HEK293 (cell line): ENCODE data around the gene FNIP1.

ENCODE experiments used
- CTCF ChIA-PET: fragments of 350-600 bp; formaldehyde crosslinking; extraction: SDS; loops from one replicate; lab custom pipeline; 2021; ENCODE audit warnings: antibody characterized with exemption; lab: Yijun Ruan, JAX
- POLR2A ChIA-PET: fragments of 300-600 bp; formaldehyde crosslinking; extraction: SDS; loops from one replicate; lab custom pipeline; 2020; ENCODE audit warnings: antibody characterized with exemption, inconsistent platforms; lab: Yijun Ruan, JAX
- H3K27ac ChIP-seq: fragments of 200-500 bp; sonication (Bioruptor generic); 2 replicates; pipeline ENCODE4 v1.5.1; 2014; ENCODE audit warnings: low read depth, low read length, control low read depth, inconsistent platforms; ENCODE audit errors: extremely low read depth
- H3K36me3 ChIP-seq, 2 experiments: fragments of 200-500 bp in 1 of 2; sonication (Bioruptor generic) in 1 of 2; 1 replicate in 1 of 2; 2 replicates in 1 of 2; pipeline ENCODE4 v1.5.1; 2014 to 2017; ENCODE audit warnings: inconsistent platforms in 2 of 2, low read length in 2 of 2; ENCODE audit not compliant: control insufficient read depth in 2 of 2, insufficient read depth in 1 of 2
- H3K4me1 ChIP-seq: fragments of 200-500 bp; sonication (Bioruptor generic); 2 replicates; pipeline ENCODE4 v1.5.1; 2014; ENCODE audit warnings: mild to moderate bottlenecking, low read length, inconsistent platforms; ENCODE audit not compliant: control insufficient read depth, insufficient read depth
- H3K4me3 ChIP-seq: 2 replicates; pipeline ENCODE4 v1.5.1; 2011; ENCODE audit warnings: low read depth, mild to moderate bottlenecking, control low read depth, low read length, moderate library complexity
- H3K9me3 ChIP-seq: fragments of 200-500 bp; sonication (Bioruptor generic); 2 replicates; pipeline ENCODE4 v1.5.1; 2014; ENCODE audit warnings: low read depth, low read length, inconsistent platforms; ENCODE audit not compliant: control insufficient read depth, insufficient read depth
- GLIS1 ChIP-seq: fragments of 450-650 bp; formaldehyde crosslinking; IDR thresholded peaks from 2 replicates; pipeline ENCODE4 v1.5.1; 2016; ENCODE audit warnings: missing biosample characterization, missing genetic modification characterization
- HIC1 ChIP-seq: fragments of 450-650 bp; formaldehyde crosslinking; IDR thresholded peaks from 2 replicates; pipeline ENCODE4 v1.5.1; 2016; ENCODE audit warnings: missing biosample characterization, missing genetic modification characterization
- MEIS1 ChIP-seq: sonication (generic); formaldehyde crosslinking; IDR thresholded peaks from 2 replicates; pipeline ENCODE4 v1.8.1; 2022; ENCODE audit warnings: missing genetic modification reagents, mild to moderate bottlenecking, borderline replicate concordance
- PBX3 ChIP-seq: sonication (generic); formaldehyde crosslinking; IDR thresholded peaks from 2 replicates; pipeline ENCODE4 v1.8.1; 2022; ENCODE audit warnings: mild to moderate bottlenecking, moderate library complexity, missing genetic modification reagents
- TRIM28 ChIP-seq: IDR thresholded peaks from 2 replicates; pipeline ENCODE4 v1.6.1; 2011; ENCODE audit warnings: low read length, control low read depth, borderline replicate concordance
- ZBTB10 ChIP-seq: fragments of 450-650 bp; formaldehyde crosslinking; IDR thresholded peaks from 2 replicates; pipeline ENCODE4 v1.5.1; 2016; ENCODE audit warnings: missing biosample characterization, missing genetic modification characterization
- ZBTB11 ChIP-seq: fragments of 450-650 bp; formaldehyde crosslinking; conservative IDR thresholded peaks from 2 replicates; pipeline ENCODE4 v1.5.1; 2016; ENCODE audit warnings: low read depth, missing biosample characterization, missing genetic modification characterization
- ZNF146 ChIP-seq: fragments of 450-650 bp; formaldehyde crosslinking; IDR thresholded peaks from 2 replicates; pipeline ENCODE4 v1.5.1; 2016; ENCODE audit warnings: missing biosample characterization, missing genetic modification characterization
- ZNF221 ChIP-seq: fragments of 450-650 bp; formaldehyde crosslinking; IDR thresholded peaks from 2 replicates; pipeline ENCODE4 v1.5.1; 2017; ENCODE audit warnings: missing biosample characterization, missing genetic modification characterization, borderline replicate concordance
- ZNF223 ChIP-seq: fragments of 450-650 bp; formaldehyde crosslinking; IDR thresholded peaks from 2 replicates; pipeline ENCODE4 v1.5.1; 2016; ENCODE audit warnings: missing biosample characterization, missing genetic modification characterization
- ZNF266 ChIP-seq: fragments of 450-650 bp; formaldehyde crosslinking; IDR thresholded peaks from 2 replicates; pipeline ENCODE4 v1.5.1; 2016; ENCODE audit warnings: missing biosample characterization, missing genetic modification characterization, low read depth
- ZNF324 ChIP-seq: fragments of 450-650 bp; formaldehyde crosslinking; IDR thresholded peaks from 2 replicates; pipeline ENCODE4 v1.5.1; 2016; ENCODE audit warnings: missing biosample characterization, missing genetic modification characterization
- ZNF664 ChIP-seq: fragments of 450-650 bp; formaldehyde crosslinking; IDR thresholded peaks from 2 replicates; pipeline ENCODE4 v1.5.1; 2016; ENCODE audit warnings: missing biosample characterization, missing genetic modification characterization
- TF ChIP-seq, protein P1 (sequence below): fragments of 450-650 bp; formaldehyde crosslinking; IDR thresholded peaks from 2 replicates; pipeline ENCODE4 v1.5.1; 2016; ENCODE audit warnings: missing biosample characterization, missing genetic modification characterization
- TF ChIP-seq, protein P2 (sequence below): fragments of 450-650 bp; formaldehyde crosslinking; IDR thresholded peaks from 2 replicates; pipeline ENCODE4 v1.5.1; 2016; ENCODE audit warnings: missing biosample characterization, missing genetic modification characterization
- TF ChIP-seq, protein P3 (sequence below): fragments of 450-650 bp; IDR thresholded peaks from 2 replicates; pipeline ENCODE4 v1.5.1; 2018; ENCODE audit warnings: missing biosample characterization, mild to moderate bottlenecking, missing genetic modification characterization

Gene FNIP1

DNA sequence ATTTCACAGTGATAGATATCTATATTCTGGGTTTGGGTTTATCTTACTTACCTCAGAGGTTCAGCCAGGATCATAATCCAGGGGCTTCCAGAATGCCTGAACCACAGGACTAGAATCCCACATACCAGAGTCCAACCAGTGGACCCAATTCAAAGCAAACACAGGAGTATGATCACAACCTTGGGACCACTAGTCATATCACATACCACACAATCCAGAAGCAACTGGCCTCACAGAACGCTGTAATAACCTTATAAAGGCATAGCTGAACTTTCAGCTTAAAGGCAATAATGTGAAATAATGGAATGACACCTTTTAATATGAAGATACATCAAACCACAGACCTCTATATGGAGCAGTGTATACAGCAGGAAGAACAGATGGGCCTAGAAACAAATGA, 187.0 kb downstream of the FNIP1 start (continued):
- no peak for TF ChIP-seq ZBTB11 (tag by site-specific recombination)
- no peak for TF ChIP-seq ZNF223 (tag by site-specific recombination)
- no peak for TF ChIP-seq GLIS1 (tag by site-specific recombination)

DNA sequence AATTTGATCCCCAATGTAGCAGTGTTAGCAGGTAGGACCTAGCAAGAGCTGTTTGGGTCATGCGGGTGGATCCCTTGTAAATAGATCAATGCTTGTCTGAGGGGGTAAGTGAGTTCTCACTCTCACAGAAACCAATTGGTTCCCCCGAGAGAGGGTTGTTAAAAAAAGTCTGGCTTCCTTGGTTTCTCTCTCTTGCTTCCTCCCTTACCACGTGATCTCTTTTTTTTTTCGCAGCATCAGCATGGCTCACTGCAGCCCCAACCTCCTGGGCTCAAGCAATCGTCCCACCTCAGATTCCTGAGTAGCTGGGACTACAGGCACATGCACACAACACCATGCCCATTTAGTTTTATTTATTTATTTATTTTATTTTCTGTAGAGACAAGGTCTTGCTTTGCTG, 188.2 kb downstream of the FNIP1 start:
- Histone ChIP-seq H3K27ac (no peak overlapping the region), H3K36me3 (no peaks in the 10 kb centered on the region), H3K4me1 (peaks cover 13% of the 10 kb centered on the region), H3K4me3 (no peak overlapping the region), H3K9me3 (no peaks in the 10 kb centered on the region)
- CTCF ChIA-PET: interaction anchor here (1.2 kb wide), 1 partner anchor 454 kb away, joined by 4 read pairs; no protein-coding TSS in a partner anchor
- POLR2A ChIA-PET: no interaction called here
- TF ChIP-seq GLIS1 (tag by site-specific recombination) (no peak), HIC1 (no peak), PBX3 (no peak), MEIS1 (CRISPR knock-in tag) (no peak), ZBTB10 (tag by site-specific recombination) (no peak), ZNF266 (tag by site-specific recombination) (no peak), TRIM28 (no peak), ZNF324 (no peak), ZNF146 (tag by site-specific recombination) (no peak), ZNF221 (no peak), ZNF664 (tag by site-specific recombination) (no peak)
- TF ChIP-seq, protein P1, sequence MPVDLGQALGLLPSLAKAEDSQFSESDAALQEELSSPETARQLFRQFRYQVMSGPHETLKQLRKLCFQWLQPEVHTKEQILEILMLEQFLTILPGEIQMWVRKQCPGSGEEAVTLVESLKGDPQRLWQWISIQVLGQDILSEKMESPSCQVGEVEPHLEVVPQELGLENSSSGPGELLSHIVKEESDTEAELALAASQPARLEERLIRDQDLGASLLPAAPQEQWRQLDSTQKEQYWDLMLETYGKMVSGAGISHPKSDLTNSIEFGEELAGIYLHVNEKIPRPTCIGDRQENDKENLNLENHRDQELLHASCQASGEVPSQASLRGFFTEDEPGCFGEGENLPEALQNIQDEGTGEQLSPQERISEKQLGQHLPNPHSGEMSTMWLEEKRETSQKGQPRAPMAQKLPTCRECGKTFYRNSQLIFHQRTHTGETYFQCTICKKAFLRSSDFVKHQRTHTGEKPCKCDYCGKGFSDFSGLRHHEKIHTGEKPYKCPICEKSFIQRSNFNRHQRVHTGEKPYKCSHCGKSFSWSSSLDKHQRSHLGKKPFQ (tag by site-specific recombination): no peak
- TF ChIP-seq, protein P2, sequence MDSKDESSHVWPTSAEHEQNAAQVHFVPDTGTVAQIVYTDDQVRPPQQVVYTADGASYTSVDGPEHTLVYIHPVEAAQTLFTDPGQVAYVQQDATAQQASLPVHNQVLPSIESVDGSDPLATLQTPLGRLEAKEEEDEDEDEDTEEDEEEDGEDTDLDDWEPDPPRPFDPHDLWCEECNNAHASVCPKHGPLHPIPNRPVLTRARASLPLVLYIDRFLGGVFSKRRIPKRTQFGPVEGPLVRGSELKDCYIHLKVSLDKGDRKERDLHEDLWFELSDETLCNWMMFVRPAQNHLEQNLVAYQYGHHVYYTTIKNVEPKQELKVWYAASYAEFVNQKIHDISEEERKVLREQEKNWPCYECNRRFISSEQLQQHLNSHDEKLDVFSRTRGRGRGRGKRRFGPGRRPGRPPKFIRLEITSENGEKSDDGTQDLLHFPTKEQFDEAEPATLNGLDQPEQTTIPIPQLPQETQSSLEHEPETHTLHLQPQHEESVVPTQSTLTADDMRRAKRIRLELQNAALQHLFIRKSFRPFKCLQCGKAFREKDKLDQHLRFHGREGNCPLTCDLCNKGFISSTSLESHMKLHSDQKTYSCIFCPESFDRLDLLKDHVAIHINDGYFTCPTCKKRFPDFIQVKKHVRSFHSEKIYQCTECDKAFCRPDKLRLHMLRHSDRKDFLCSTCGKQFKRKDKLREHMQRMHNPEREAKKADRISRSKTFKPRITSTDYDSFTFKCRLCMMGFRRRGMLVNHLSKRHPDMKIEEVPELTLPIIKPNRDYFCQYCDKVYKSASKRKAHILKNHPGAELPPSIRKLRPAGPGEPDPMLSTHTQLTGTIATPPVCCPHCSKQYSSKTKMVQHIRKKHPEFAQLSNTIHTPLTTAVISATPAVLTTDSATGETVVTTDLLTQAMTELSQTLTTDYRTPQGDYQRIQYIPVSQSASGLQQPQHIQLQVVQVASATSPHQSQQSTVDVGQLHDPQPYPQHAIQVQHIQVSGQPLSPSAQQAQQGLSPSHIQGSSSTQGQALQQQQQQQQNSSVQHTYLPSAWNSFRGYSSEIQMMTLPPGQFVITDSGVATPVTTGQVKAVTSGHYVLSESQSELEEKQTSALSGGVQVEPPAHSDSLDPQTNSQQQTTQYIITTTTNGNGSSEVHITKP (tag by site-specific recombination): no peak
- TF ChIP-seq, protein P3, sequence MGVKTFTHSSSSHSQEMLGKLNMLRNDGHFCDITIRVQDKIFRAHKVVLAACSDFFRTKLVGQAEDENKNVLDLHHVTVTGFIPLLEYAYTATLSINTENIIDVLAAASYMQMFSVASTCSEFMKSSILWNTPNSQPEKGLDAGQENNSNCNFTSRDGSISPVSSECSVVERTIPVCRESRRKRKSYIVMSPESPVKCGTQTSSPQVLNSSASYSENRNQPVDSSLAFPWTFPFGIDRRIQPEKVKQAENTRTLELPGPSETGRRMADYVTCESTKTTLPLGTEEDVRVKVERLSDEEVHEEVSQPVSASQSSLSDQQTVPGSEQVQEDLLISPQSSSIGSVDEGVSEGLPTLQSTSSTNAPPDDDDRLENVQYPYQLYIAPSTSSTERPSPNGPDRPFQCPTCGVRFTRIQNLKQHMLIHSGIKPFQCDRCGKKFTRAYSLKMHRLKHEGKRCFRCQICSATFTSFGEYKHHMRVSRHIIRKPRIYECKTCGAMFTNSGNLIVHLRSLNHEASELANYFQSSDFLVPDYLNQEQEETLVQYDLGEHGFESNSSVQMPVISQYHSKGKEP: no peak
